GM18951 (cell line): ENCODE results near the gene XXYLT1.
"Not testable (repeated sequence)": the region's sequence is repeated elsewhere in the genome, so short reads cannot be mapped to it uniquely, and the experiment has no call there.

Source experiments
- POLR2A ChIP-seq: IDR thresholded peaks from 4 replicates; pipeline ENCODE4 v1.6.1; 2011; ENCODE audit warnings: mild to moderate bottlenecking; ENCODE audit not compliant: insufficient read length, insufficient read depth; ENCODE audit errors: extremely low read depth
- in situ Hi-C: fragments of 300-500 bp; cut with MboI; formaldehyde crosslinking; loops from one replicate; pipeline ENCODE4 v1.12.0; 2022; ENCODE audit warnings: low sequenced_read_pairs, mixed read lengths, inconsistent platforms; ENCODE audit not compliant: unreplicated experiment

Gene XXYLT1

GRCh38 chr3:195063581-195064193 is 207.3 kb downstream of the XXYLT1 start:
- no peak for TF ChIP-seq POLR2A
- in situ Hi-C loops, result no loop called here

DNA sequence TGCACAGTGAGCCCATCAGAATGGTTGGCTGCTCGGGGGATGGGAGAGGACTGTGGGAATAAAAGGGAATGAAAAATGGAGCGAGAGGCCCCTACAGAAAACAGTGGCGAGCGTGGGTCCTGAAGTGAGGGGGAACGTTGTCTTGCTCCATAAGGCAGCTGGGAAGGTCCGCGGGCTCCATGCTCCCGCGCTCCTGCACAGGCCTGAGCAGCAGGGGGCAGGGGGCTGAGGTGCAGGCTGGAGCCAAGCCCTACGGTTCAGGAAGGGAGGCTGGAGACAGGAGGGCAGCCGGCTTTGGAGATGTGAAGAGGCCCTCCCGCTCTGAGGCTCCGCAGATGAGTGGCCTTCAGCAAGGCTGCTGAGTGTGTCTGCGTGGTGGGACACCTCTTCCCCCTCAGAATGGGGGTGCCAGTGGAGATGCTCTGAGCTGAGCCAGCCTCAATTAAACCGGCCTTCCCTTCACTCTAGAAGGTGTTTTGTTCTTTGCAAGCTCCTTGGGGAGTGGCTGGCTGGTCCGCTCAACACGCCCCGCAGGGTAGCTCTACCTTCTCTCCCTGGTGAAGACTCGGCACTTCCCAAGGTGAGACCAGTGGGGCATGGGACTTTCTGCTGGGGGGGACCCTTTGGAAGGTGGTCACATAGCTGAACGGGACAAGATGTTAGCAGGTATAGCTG is 208.0 kb downstream of the XXYLT1 start:
- in situ Hi-C loops, result no loop called here
- TF ChIP-seq POLR2A, result no peak

DNA sequence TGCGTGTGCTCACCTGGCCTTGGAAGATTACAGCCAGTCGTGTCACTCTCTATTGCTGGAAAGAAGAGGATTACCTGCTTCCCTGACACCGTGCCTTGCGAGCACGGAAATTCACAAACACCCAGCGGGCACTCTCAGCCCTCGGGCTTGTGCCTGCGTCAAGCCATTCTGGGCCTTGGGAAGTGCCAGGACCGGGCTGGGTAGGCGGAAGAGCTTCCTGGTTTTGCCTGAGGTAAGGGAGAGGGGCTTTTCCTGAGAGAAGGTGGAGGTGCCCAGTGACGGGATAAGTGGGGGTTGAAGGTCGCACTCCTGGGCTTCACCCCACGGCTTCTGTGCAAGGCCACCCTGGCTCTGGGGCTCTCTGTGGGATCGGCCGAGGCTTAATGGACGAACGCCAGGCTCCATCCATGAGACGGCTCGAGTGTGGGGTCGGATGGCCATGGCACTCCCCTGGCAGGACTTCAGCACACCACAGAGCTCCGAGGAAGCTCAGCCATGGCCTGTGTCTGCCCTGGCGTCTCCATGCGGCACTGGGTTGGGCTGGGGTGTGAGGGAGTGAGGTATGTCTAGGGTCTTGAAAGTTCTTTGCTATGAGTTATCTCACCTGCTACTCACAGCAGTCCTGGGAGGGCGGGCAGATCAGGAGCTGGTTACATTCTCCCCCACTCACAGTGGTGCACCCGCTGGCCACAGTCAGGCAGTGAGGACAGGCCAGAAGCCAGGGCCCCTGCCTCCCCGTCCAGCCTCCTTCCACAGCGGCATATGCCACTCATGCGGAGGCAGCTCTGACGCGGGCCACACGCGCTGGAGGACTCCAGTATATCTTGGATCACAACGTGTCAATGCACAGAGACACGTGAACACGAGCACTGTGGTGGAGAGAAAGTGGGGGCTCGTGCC is 209.0 kb downstream of the XXYLT1 start:
- no peak for TF ChIP-seq POLR2A
- in situ Hi-C loops, result no loop called here

DNA sequence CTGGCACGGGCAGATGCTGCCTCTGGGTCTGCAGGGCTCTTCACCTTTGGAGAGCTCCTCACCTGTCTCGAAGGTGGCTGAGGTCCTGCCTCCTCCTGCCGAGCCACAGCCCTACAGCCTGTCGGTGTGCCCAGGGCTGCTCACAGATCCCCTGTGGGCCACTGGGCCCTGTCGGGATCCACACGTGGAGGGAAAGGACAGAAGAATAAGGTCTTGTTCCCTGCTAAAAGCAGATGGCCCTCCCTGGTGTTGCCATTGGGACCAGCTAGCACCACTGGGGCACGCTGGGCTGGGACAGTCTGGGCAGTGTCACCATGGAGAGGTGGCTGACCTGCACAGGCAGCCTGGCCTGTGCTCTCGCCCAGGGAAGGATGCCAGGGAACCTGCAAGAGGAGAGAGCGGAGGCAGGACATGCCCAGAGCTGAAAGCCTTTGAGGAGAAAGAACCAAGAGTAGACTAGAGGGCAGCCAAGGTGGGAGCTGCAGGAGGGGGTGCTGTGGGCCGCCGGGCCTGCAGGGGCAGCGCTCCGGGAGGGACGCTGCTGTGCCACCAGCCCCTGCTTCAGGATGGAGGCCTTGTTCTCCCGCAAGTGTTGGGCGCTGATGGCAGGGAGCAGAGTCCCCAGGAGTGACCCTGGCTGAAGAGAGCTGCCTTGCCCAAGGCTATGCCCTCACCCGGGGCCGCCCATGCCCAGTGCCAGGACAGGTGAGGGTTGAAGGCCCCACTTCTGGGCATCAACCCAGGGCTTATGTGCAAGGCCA is 210.2 kb downstream of the XXYLT1 start:
- TF ChIP-seq POLR2A, result no peak
- in situ Hi-C loops, result no loop called here

DNA sequence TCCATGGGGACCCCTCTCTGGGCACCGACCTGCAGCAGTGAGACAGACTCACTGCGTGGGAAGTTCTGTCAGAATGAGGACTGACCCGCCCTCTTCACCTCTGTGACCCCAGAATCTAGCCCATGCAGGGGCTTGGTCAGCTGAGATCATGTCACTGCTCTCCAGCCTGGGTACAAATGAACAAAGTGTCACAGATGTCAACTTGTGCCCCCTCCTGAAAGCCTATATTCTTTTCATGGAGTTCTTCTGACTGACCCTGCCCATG is 210.8 kb downstream of the XXYLT1 start:
- no peak for TF ChIP-seq POLR2A
- in situ Hi-C loops, result no loop called here

- TF ChIP-seq POLR2A, result no peak
- in situ Hi-C loops, result no loop called here
These were observed 211.3 kb downstream of the XXYLT1 start for GRCh38 chr3:195059471-195060216.

DNA sequence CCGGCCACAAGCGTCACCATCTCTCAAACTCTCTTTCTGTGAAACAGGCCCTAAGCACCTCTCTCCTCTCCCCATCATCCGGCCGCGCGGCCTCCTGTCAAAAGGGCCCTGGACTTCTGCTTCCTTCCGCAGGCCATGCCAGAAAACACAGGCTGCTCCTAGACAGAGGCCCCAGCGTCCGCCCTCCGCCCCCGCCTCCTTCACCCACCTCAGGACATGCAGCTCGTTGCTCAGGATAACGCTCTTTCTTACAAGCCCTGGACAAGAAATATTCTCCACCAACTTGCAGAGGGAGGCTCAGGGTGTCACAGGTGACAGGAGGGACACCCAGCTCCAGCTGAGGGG is 212.0 kb downstream of the XXYLT1 start:
- no peak for TF ChIP-seq POLR2A
- in situ Hi-C loops, result no loop called here

- no peak for TF ChIP-seq POLR2A
These were observed 212.5 kb downstream of the XXYLT1 start for GRCh38 chr3:195058336-195059005.

DNA sequence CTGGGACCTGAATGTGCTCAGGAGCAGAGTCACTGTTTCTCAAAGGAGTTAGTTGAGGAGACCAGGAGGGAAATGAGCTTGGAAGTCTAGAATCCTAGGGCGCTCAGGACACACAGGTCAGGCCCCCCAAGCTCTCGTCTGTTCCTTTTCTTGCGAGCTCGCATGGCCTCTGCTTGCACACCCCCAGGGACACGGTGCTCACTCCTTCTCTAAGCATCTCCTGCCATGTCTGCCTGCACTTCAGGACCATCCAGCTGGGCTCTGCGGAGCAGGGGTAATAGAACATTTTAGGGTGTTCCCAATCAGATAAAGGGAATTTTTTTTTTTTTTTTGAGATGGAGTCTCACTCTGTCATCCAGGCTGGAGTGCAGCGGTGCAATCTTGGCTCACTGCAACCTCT is 213.2 kb downstream of the XXYLT1 start:
- in situ Hi-C loops, result no loop called here
- TF ChIP-seq POLR2A, result no peak

More at GRCh38 chr3:195058336-195059005, 212.5 kb downstream of the XXYLT1 start:
- in situ Hi-C loops, result no loop called here

DNA sequence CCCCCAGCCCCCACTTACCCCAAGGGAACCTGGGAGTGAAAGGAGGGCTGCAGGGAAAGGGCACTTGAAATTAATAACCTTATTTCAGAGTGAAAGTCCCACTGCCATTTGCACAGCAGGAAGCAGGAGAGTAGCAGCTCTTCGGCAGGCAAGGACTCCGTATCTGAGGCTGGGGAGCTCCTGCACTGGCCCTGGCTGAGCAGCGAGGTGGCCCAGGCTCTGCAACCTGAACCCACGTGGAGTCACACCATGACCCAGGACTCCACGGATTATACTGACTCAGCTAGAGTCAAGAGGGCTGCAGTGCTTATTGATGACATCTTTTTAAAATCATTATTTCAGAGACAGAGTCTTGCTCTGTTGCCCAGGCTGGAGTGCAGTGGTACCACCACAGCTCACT is 214.5 kb downstream of the XXYLT1 start:
- no peak for TF ChIP-seq POLR2A
- in situ Hi-C loops, result no loop called here

DNA sequence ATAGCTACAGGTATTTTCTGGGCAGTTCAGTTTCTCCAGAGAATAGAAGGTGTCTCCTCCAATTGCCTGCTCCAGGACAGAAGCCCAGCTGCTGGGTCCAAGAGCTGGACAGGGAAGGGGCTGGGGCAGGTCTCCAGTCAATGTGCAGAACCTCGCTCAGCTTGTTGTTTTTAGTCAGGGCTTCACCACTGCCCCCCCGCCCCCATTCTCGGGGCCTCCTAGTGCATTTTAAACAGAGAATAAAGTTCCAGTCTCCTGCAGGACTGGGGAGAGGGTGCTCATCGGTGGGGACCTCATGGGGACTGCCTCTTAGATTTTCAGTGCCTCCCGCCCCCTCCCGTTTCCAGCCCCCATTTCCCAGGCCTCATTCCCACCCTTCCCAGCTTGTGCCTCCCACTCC is 216.6 kb downstream of the XXYLT1 start:
- in situ Hi-C loops, result no loop called here
- no peak for TF ChIP-seq POLR2A

GRCh38 chr3:195052939-195053338 is 218.0 kb downstream of the XXYLT1 start:
- in situ Hi-C loops, result no loop called here

GRCh38 chr3:195050296-195050695 is 220.7 kb downstream of the XXYLT1 start:
- in situ Hi-C loops, result not testable (repeated sequence)

More at GRCh38 chr3:195052939-195053338, 218.0 kb downstream of the XXYLT1 start:
- TF ChIP-seq POLR2A, result no peak
